GM12878 (cell line): ENCODE results near the gene ITGA1.

Experiments
- ETV6 ChIP-seq, 2 experiments: fragments of 450-650 bp in 1 of 2; IDR thresholded peaks in 1 of 2; conservative IDR thresholded peaks in 1 of 2; 2 replicates each; pipeline ENCODE4 v1.6.1; 2014; ENCODE audit warnings: antibody characterized with exemption in 1 of 2, borderline replicate concordance in 1 of 2, low read depth in 1 of 2, mild to moderate bottlenecking in 1 of 2, moderate library complexity in 1 of 2
- EZH2 ChIP-seq: IDR thresholded peaks from 2 replicates; pipeline ENCODE4 v1.6.1; 2012; ENCODE audit warnings: low read depth, mild to moderate bottlenecking, control low read depth, inconsistent platforms, low read length, borderline replicate concordance; ENCODE audit not compliant: control insufficient read depth
- KDM1A ChIP-seq: fragments of 200-600 bp; sonication (generic); IDR thresholded peaks from 2 replicates; pipeline ENCODE4 v1.6.1; 2016; ENCODE audit warnings: borderline replicate concordance
- SIN3A ChIP-seq: IDR thresholded peaks from 2 replicates; pipeline ENCODE4 v1.6.1; 2012; ENCODE audit warnings: low read depth, low read length, improper control_type of control experiment
- SP1 ChIP-seq: IDR thresholded peaks from one replicate; pipeline ENCODE4 v1.6.1; 2011; ENCODE audit warnings: low read depth, low read length
- SUZ12 ChIP-seq: fragments of 200-600 bp; sonication (generic); IDR thresholded peaks from one replicate; pipeline ENCODE4 v1.6.1; 2018; ENCODE audit warnings: antibody characterized with exemption, mild to moderate bottlenecking; ENCODE audit not compliant: unreplicated experiment
- ZNF274 ChIP-seq: IDR thresholded peaks from one replicate; pipeline ENCODE4 v1.8.0; 2011; ENCODE audit not compliant: insufficient read length, insufficient read depth
- TF ChIP-seq, protein P1 (sequence below), 3 experiments: IDR thresholded peaks in 2 of 3; conservative IDR thresholded peaks in 1 of 3; 2 replicates each; pipeline ENCODE4 v1.5.1; 2011; ENCODE audit warnings: low read depth in 3 of 3, low read length in 3 of 3, mild to moderate bottlenecking in 3 of 3, control low read depth in 2 of 3, moderate library complexity in 2 of 3, inconsistent platforms in 1 of 3, mixed read lengths in 1 of 3; ENCODE audit not compliant: control insufficient read depth in 2 of 3, insufficient read depth in 1 of 3; ENCODE audit errors: extremely low read depth in 1 of 3
- TF ChIP-seq, protein P2 (sequence below): IDR thresholded peaks from 2 replicates; pipeline ENCODE4 v1.6.1; 2012; ENCODE audit warnings: low read depth, low read length, improper control_type of control experiment

DNA sequence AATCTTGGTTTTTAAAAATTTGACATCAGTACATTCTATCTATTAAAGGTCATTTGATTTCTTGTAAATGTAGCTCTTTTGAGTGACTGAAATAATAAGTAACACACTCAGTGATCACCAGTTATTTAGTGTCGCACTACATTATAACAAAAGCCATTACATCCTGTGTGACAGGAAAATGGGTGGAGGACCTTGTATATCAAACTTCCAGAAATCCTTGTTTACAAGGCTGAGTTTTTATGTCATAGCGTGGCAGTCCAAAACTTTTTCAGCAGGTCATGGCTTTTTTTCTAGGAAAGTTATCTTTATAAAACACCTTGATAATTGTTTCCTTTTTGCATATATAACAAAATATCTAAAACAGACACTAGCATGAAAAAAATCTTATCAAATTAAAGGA is 14.4 kb upstream of the ITGA1 start:
- TF ChIP-seq, protein P1, sequence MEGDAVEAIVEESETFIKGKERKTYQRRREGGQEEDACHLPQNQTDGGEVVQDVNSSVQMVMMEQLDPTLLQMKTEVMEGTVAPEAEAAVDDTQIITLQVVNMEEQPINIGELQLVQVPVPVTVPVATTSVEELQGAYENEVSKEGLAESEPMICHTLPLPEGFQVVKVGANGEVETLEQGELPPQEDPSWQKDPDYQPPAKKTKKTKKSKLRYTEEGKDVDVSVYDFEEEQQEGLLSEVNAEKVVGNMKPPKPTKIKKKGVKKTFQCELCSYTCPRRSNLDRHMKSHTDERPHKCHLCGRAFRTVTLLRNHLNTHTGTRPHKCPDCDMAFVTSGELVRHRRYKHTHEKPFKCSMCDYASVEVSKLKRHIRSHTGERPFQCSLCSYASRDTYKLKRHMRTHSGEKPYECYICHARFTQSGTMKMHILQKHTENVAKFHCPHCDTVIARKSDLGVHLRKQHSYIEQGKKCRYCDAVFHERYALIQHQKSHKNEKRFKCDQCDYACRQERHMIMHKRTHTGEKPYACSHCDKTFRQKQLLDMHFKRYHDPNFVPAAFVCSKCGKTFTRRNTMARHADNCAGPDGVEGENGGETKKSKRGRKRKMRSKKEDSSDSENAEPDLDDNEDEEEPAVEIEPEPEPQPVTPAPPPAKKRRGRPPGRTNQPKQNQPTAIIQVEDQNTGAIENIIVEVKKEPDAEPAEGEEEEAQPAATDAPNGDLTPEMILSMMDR (IDR thresholded peaks at IDR 0.05 in 2 of 3, conservative IDR thresholded peaks at IDR 0.05 in 1 of 3; ENCODE audit: control insufficient read depth in 2 of 3, extremely low read depth in 1 of 3, insufficient read depth in 1 of 3, low read depth in 3 of 3, low read length in 3 of 3): no peak
- no peak for TF ChIP-seq EZH2
- TF ChIP-seq KDM1A: no peak
- no peak for TF ChIP-seq ZNF274
- TF ChIP-seq ETV6 (conservative IDR thresholded peaks at IDR 0.05 in 1 of 2, IDR thresholded peaks at IDR 0.05 in 1 of 2; ENCODE audit: borderline replicate concordance in 1 of 2, low read depth in 1 of 2): no peak
- TF ChIP-seq, protein P2, sequence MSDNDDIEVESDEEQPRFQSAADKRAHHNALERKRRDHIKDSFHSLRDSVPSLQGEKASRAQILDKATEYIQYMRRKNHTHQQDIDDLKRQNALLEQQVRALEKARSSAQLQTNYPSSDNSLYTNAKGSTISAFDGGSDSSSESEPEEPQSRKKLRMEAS: no peak
- no peak for TF ChIP-seq SP1
- no peak for TF ChIP-seq SUZ12
- TF ChIP-seq SIN3A: no peak
